ENCODE results near the gene ZMYND11. TPM values are rescaled to one million over a fixed set of nuclear protein-coding genes. Genes with fewer than 3 reads are reported as not detected.

Gene ZMYND11
- total and polyA plus RNA-seq, 2 of the 13 experiments (the other 11 are each of a cell fraction or from before 2014, with no cell fraction given), result 17.5 to 38.7 TPM

DNA sequence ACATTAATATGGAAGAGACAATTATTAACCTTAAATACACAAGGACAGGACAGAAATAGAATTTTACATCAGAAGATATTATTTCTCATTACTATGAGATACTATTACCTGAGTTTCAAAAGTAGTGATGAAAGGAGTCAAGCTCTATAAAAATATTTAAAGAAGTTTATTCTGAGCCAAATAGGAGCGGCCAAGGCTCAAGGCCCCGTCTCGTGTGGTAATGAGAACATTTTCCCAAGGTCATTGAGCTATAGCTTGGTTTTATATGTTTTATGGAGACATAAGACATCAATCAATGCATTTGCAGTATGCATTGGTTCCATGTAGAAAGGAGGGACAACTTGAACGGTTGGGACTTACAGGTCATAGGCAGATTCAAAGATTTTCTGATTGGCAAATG is 29.4 kb upstream of the ZMYND11 start:
- Histone ChIP-seq H3K27me3 (ENCODE audit: control insufficient read depth in 1 of 2, insufficient read depth in 2 of 2, low read length in 2 of 2) (peaks cover 0 to 15% of the 10 kb centered on the region in 2 experiments; a peak in 2 of 5 replicates), H3K79me2 (ENCODE audit: insufficient read depth, low read length) (no peaks in the 10 kb centered on the region), H3K4me1 (ENCODE audit: insufficient read depth, low read length) (no peaks in the 10 kb centered on the region), H3K4me2 (ENCODE audit: low read depth, low read length) (no peak overlapping the region), H3K9me3 (ENCODE audit: low read length) (no peaks in the 10 kb centered on the region), H3K4me3 (replicated peaks in 1 of 3; ENCODE audit: insufficient read depth in 1 of 3, low read depth in 2 of 3, low read length in 3 of 3) (no peak overlapping the region), H2AFZ (ENCODE audit: low read length) (no peak overlapping the region), H3K9ac (ENCODE audit: insufficient read depth, low read depth, low read length) (no peak overlapping the region), H3K27ac (ENCODE audit: extremely low read length, insufficient read depth, low read length) (no peak overlapping the region), H3K36me3 (replicated peaks in 1 of 2; ENCODE audit: control insufficient read depth in 1 of 2, insufficient read depth in 2 of 2, low read length in 2 of 2) (no peaks in the 10 kb centered on the region), H4K20me1 (ENCODE audit: insufficient read depth, low read length) (no peaks in the 10 kb centered on the region)
- FAIRE-seq, result no peak
- TF ChIP-seq PITX1 (CRISPR knock-in tag; IDR thresholded peaks at IDR 0.05) (no peak), MYC (CRISPR knock-in tag; IDR thresholded peaks at IDR 0.05; ENCODE audit: borderline replicate concordance) (no peak), ZSCAN12 (CRISPR knock-in tag; IDR thresholded peaks at IDR 0.05) (no peak), ZNF121 (CRISPR knock-in tag; IDR thresholded peaks at IDR 0.05) (no peak), ZNF652 (CRISPR knock-in tag; IDR thresholded peaks at IDR 0.05; ENCODE audit: borderline replicate concordance, low read depth) (no peak)
- intact Hi-C loops (cut with micrococcal nuclease; ENCODE audit: unreplicated experiment) (no loop called here), in situ Hi-C loops (cut with HindIII; ENCODE audit: extremely low pct_ligation_motif_present, low pct_unique_long_range_greater_than_20kb) (no loop called here)
- no peak for DNase-seq (ENCODE audit: low spot score)
- BruUV-seq (replicated peaks), result no TSS peak
- 47% methylated on average over 4 of the region's 4 CpGs for WGBS (ENCODE audit: low lambda C conversion rate)
- CTCF ChIA-PET (ENCODE audit: low intra/inter-chr PET ratio, low total read pairs), result no interaction called here
- ATAC-seq, result no peak
- POLR2A ChIA-PET, result no interaction called here

DNA sequence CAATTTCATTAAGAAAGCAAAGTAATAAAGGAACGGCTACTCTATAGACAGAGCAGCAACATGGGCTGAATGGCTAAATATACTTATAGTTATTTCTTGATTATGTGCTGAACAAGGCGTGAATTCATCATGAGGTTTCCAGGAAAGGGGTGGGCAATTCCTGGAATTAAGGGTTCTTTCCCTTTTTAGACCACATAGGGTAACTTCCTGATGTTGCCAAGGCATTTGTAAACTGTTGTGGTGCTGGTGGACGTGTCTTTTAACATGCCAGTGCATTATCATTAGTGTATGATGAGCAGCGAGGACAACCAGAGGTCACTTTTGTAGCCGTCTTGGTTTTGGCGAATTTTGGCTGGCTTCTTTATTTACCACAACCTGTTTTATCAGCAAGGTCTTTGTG is 28.5 kb upstream of the ZMYND11 start:
- Histone ChIP-seq H3K4me2 (ENCODE audit: low read depth, low read length) (no peak overlapping the region), H3K36me3 (replicated peaks in 1 of 2; ENCODE audit: control insufficient read depth in 1 of 2, insufficient read depth in 2 of 2, low read length in 2 of 2) (no peaks in the 10 kb centered on the region), H3K4me1 (ENCODE audit: insufficient read depth, low read length) (no peaks in the 10 kb centered on the region), H2AFZ (ENCODE audit: low read length) (no peak overlapping the region), H4K20me1 (ENCODE audit: insufficient read depth, low read length) (no peaks in the 10 kb centered on the region), H3K27me3 (ENCODE audit: control insufficient read depth in 1 of 2, insufficient read depth in 2 of 2, low read length in 2 of 2) (peaks cover 0 to 15% of the 10 kb centered on the region in 2 experiments; a peak in 2 of 5 replicates), H3K9ac (ENCODE audit: insufficient read depth, low read depth, low read length) (no peak overlapping the region), H3K27ac (ENCODE audit: extremely low read length, insufficient read depth, low read length) (no peak overlapping the region), H3K79me2 (ENCODE audit: insufficient read depth, low read length) (no peaks in the 10 kb centered on the region), H3K4me3 (replicated peaks in 1 of 3; ENCODE audit: insufficient read depth in 1 of 3, low read depth in 2 of 3, low read length in 3 of 3) (no peak overlapping the region), H3K9me3 (ENCODE audit: low read length) (no peaks in the 10 kb centered on the region)
- in situ Hi-C loops (cut with HindIII; ENCODE audit: extremely low pct_ligation_motif_present, low pct_unique_long_range_greater_than_20kb) (no loop called here), intact Hi-C loops (cut with micrococcal nuclease; ENCODE audit: unreplicated experiment) (no loop called here)
- no peak for FAIRE-seq
- ChIA-PET POLR2A (no interaction called here), CTCF (ENCODE audit: low intra/inter-chr PET ratio, low total read pairs) (no interaction called here)
- DNase-seq (ENCODE audit: low spot score), result no peak
- 24% methylated on average over 6 of the region's 6 CpGs for WGBS (ENCODE audit: low lambda C conversion rate)
- no TSS peak for BruUV-seq (replicated peaks)
- no peak for ATAC-seq
- TF ChIP-seq JUN (CRISPR knock-in tag; IDR thresholded peaks at IDR 0.05), result no peak
- no peak for TF ChIP-seq FIP1L1 (IDR thresholded peaks at IDR 0.05; ENCODE audit: borderline replicate concordance, insufficient read depth, low read depth, low read length)
- no peak for TF ChIP-seq TCF12 (IDR thresholded peaks at IDR 0.05)
- TF ChIP-seq TCF12 (CRISPR knock-in tag; IDR thresholded peaks at IDR 0.05), result no peak
- TF ChIP-seq HMGA1 (CRISPR knock-in tag; conservative IDR thresholded peaks at IDR 0.05), result no peak
- TF ChIP-seq AGO2 (optimal IDR thresholded peaks at IDR 0.05; ENCODE audit: low read depth, low read length), result no peak
- TF ChIP-seq, protein P1, sequence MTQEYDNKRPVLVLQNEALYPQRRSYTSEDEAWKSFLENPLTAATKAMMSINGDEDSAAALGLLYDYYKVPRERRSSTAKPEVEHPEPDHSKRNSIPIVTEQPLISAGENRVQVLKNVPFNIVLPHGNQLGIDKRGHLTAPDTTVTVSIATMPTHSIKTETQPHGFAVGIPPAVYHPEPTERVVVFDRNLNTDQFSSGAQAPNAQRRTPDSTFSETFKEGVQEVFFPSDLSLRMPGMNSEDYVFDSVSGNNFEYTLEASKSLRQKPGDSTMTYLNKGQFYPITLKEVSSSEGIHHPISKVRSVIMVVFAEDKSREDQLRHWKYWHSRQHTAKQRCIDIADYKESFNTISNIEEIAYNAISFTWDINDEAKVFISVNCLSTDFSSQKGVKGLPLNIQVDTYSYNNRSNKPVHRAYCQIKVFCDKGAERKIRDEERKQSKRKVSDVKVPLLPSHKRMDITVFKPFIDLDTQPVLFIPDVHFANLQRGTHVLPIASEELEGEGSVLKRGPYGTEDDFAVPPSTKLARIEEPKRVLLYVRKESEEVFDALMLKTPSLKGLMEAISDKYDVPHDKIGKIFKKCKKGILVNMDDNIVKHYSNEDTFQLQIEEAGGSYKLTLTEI (CRISPR knock-in tag; conservative IDR thresholded peaks at IDR 0.05), result no peak
- no peak for TF ChIP-seq STAT5B (CRISPR knock-in tag; IDR thresholded peaks at IDR 0.05)
- no peak for TF ChIP-seq ZNF546 (CRISPR knock-in tag; conservative IDR thresholded peaks at IDR 0.05)
- no peak for TF ChIP-seq SNRNP70 (IDR thresholded peaks at IDR 0.05; ENCODE audit: low read depth, low read length)
- no peak for TF ChIP-seq SNAI1 (CRISPR knock-in tag; IDR thresholded peaks at IDR 0.05; ENCODE audit: borderline replicate concordance)
- TF ChIP-seq SAFB2 (CRISPR knock-in tag; IDR thresholded peaks at IDR 0.05; ENCODE audit: borderline replicate concordance, low read depth), result no peak

Data from HepG2 (cell line).